Measurements from ENCODE around the gene SUSD3.
A peak's percentile ranks its signal among the peaks of the same experiment; 100 is the strongest.

SUSD3 gene

GRCh38 chr9:93058355-93059010 lies at the start of gene SUSD3:
Gene SUSD3 (plus strand): TSS chr9:93058701. CDS start chr9:93058743, 42 bp downstream.
- peak; percentile 80 for DNase-seq (ENCODE audit: low spot score)
- no peak for TF ChIP-seq CTCF (conservative IDR thresholded peaks at IDR 0.05; ENCODE audit: low read depth)
- CTCF ChIA-PET: interaction anchor here (0.6 kb wide), 3 partner anchors 54 to 963 kb away, joined by 3 to 4 read pairs (median 3); no protein-coding TSS in a partner anchor
- POLR2A ChIA-PET (ENCODE audit: low non-redundant PET): no interaction called here
- no peak within 1 kb of the TSS for H3K27ac ChIP-seq

- no peak for TF ChIP-seq CTCF (conservative IDR thresholded peaks at IDR 0.05; ENCODE audit: low read depth)
- no peak overlapping the region for H3K27ac ChIP-seq
- ChIA-PET CTCF (interaction anchor here (0.6 kb wide), 1 partner anchor 16 kb away, joined by 3 read pairs; no protein-coding TSS in a partner anchor), POLR2A (ENCODE audit: low non-redundant PET) (no interaction called here)
- no peak for DNase-seq (ENCODE audit: low spot score)
These were observed 49.0 kb upstream of the SUSD3 start for GRCh38 chr9:93009337-93010015.

- no peak for TF ChIP-seq CTCF (conservative IDR thresholded peaks at IDR 0.05; ENCODE audit: low read depth)
- POLR2A ChIA-PET (ENCODE audit: low non-redundant PET): no interaction called here
- no peak overlapping the region for H3K27ac ChIP-seq
These were observed 48.4 kb upstream of the SUSD3 start for GRCh38 chr9:93010056-93010455.

GRCh38 chr9:93010704-93011103 lies 47.8 kb upstream of the SUSD3 start:
- no peak overlapping the region for H3K27ac ChIP-seq
- POLR2A ChIA-PET (ENCODE audit: low non-redundant PET): no interaction called here
- CTCF ChIA-PET: no interaction called here
- DNase-seq (ENCODE audit: low spot score): no peak
- TF ChIP-seq CTCF (conservative IDR thresholded peaks at IDR 0.05; ENCODE audit: low read depth): no peak

More at GRCh38 chr9:93010056-93010455, 48.4 kb upstream of the SUSD3 start:
- DNase-seq (ENCODE audit: low spot score): no peak
- CTCF ChIA-PET: interaction anchor here (0.6 kb wide), 1 partner anchor 16 kb away, joined by 3 read pairs; no protein-coding TSS in a partner anchor

GRCh38 chr9:93011114-93011513 lies 47.4 kb upstream of the SUSD3 start:
- no peak for TF ChIP-seq CTCF (conservative IDR thresholded peaks at IDR 0.05; ENCODE audit: low read depth)
- no peak overlapping the region for H3K27ac ChIP-seq
- CTCF ChIA-PET: no interaction called here
- DNase-seq (ENCODE audit: low spot score): no peak
- POLR2A ChIA-PET (ENCODE audit: low non-redundant PET): no interaction called here

- CTCF ChIA-PET: interaction anchor here (2.1 kb wide), 1 partner anchor 10 kb away, joined by 7 read pairs; no protein-coding TSS in a partner anchor
- POLR2A ChIA-PET (ENCODE audit: low non-redundant PET): no interaction called here
- H3K27ac ChIP-seq: no peak overlapping the region
- no peak for TF ChIP-seq CTCF (conservative IDR thresholded peaks at IDR 0.05; ENCODE audit: low read depth)
- DNase-seq (ENCODE audit: low spot score): no peak
These were observed 45.3 kb upstream of the SUSD3 start for GRCh38 chr9:93012963-93013855.
